ENCODE measurements around the gene UBE2F.

- TF ChIP-seq POLR2A (IDR thresholded peaks at IDR 0.05; ENCODE audit: low read depth, low read length) = no peak
- TF ChIP-seq POLR2AphosphoS5 (IDR thresholded peaks at IDR 0.05; ENCODE audit: low read depth, low read length) = no peak
- no peak for TF ChIP-seq PAX5 (IDR thresholded peaks at IDR 0.05; ENCODE audit: insufficient read depth, low read length, severe bottlenecking)
- no peak for TF ChIP-seq SPI1 (IDR thresholded peaks at IDR 0.05; ENCODE audit: low read depth, low read length)
- TF ChIP-seq TAF1 (IDR thresholded peaks at IDR 0.05; ENCODE audit: low read depth, low read length) = no peak
- TF ChIP-seq POU2F2 (IDR thresholded peaks at IDR 0.05; ENCODE audit: low read depth, low read length) = no peak
Measured at GRCh38 chr2:238077292-238077691, 110.5 kb downstream of the UBE2F start.
